Fibroblast of peridontal ligament (primary cell): ENCODE measurements around the gene KRTAP1-3.
"Not testable (repeated sequence)": the region's sequence is repeated elsewhere in the genome, so short reads cannot be mapped to it uniquely, and the experiment has no call there.

Experiments used
- DNase-seq: peaks from one replicate; pipeline ENCODE4 v3.0.0-alpha.2; 2010; ENCODE audit errors: extremely low read depth

Gene KRTAP1-3

GRCh38 chr17:41034346-41034935 lies at the start of gene KRTAP1-3:
TSS of gene KRTAP1-3 (minus strand) at chr17:41034874. CDS start at chr17:41034821, 53 bp downstream.
- not testable (repeated sequence) for DNase-seq

GRCh38 chr17:41084100-41084856 lies 49.6 kb upstream of the KRTAP1-3 start, which contains the start of gene KRTAP4-7:
TSS of gene KRTAP4-7 (plus strand) at chr17:41084150. CDS start at chr17:41084207, 57 bp downstream.
- DNase-seq: not testable (repeated sequence)

- peak; percentile 47 for DNase-seq
These were observed 48.8 kb upstream of the KRTAP1-3 start for GRCh38 chr17:41083427-41083826.

- DNase-seq: no peak
These were observed 48.0 kb upstream of the KRTAP1-3 start for GRCh38 chr17:41082626-41083025.

GRCh38 chr17:41076788-41077187 lies 42.1 kb upstream of the KRTAP1-3 start:
- DNase-seq: no peak

- no peak for DNase-seq
These were observed 39.0 kb upstream of the KRTAP1-3 start for GRCh38 chr17:41073676-41074075.

GRCh38 chr17:41071606-41072360 lies 37.1 kb upstream of the KRTAP1-3 start:
- DNase-seq: no peak

GRCh38 chr17:41069031-41069430 lies 34.4 kb upstream of the KRTAP1-3 start:
- DNase-seq: no peak

- DNase-seq: peak; percentile 85
These were observed 32.6 kb upstream of the KRTAP1-3 start for GRCh38 chr17:41067281-41067680.

GRCh38 chr17:41065829-41066624 lies 31.4 kb upstream of the KRTAP1-3 start, which contains the start of gene KRTAP2-4:
TSS of gene KRTAP2-4 (minus strand) at chr17:41065879. CDS start at chr17:41065845, 34 bp downstream.
- peak; percentile 69 for DNase-seq

GRCh38 chr17:41065016-41065689 lies 30.5 kb upstream of the KRTAP1-3 start:
- DNase-seq: not testable (repeated sequence)

GRCh38 chr17:41064301-41064700 lies 29.6 kb upstream of the KRTAP1-3 start:
- DNase-seq: no peak

- no peak for DNase-seq
These were observed 28.8 kb upstream of the KRTAP1-3 start for GRCh38 chr17:41063449-41063848.

GRCh38 chr17:41061964-41062363 lies 27.3 kb upstream of the KRTAP1-3 start:
- DNase-seq: peak; percentile 98

- peak; percentile 98 for DNase-seq
These were observed 25.5 kb upstream of the KRTAP1-3 start, which contains the start of gene KRTAP2-3 for GRCh38 chr17:41060052-41060604. TSS of gene KRTAP2-3 (minus strand) at chr17:41060114. CDS start at chr17:41060050, 64 bp downstream.

GRCh38 chr17:41059276-41060051 lies 24.8 kb upstream of the KRTAP1-3 start:
- DNase-seq: peak; percentile 95

GRCh38 chr17:41058741-41059140 lies 24.1 kb upstream of the KRTAP1-3 start:
- no peak for DNase-seq

- no peak for DNase-seq
These were observed 22.9 kb upstream of the KRTAP1-3 start for GRCh38 chr17:41057547-41057946.

- DNase-seq: not testable (repeated sequence)
These were observed 20.5 kb upstream of the KRTAP1-3 start, which contains the start of gene KRTAP2-2 for GRCh38 chr17:41055130-41055529. TSS of gene KRTAP2-2 (minus strand) at chr17:41055230. CDS start at chr17:41055211, 19 bp downstream.
